GM21390 (cell line): ENCODE data around the gene CHMP1A.

Experiments used
- ATAC-seq: cut with Tn5 transposase; IDR thresholded peaks from one replicate; pipeline ENCODE4 v1.9.1; 2021; ENCODE audit not compliant: unreplicated experiment

The CHMP1A gene

GRCh38 chr16:89629827-89630610 is 27.5 kb downstream of the CHMP1A start:
- ATAC-seq = no peak

GRCh38 chr16:89624777-89625761 is 32.4 kb downstream of the CHMP1A start:
- ATAC-seq = no peak

- ATAC-seq = no peak
Measured at GRCh38 chr16:89623511-89624261, 33.8 kb downstream of the CHMP1A start.

- ATAC-seq = no peak
Measured at GRCh38 chr16:89621698-89622409, 35.7 kb downstream of the CHMP1A start.

- ATAC-seq = no peak
Measured at GRCh38 chr16:89621136-89621697, 36.3 kb downstream of the CHMP1A start.

GRCh38 chr16:89620406-89620841 is 37.1 kb downstream of the CHMP1A start:
- no peak for ATAC-seq

- no peak for ATAC-seq
Measured at GRCh38 chr16:89619840-89620239, 37.7 kb downstream of the CHMP1A start.

GRCh38 chr16:89618109-89618998 is 39.2 kb downstream of the CHMP1A start:
- no peak for ATAC-seq

- no peak for ATAC-seq
Measured at GRCh38 chr16:89617036-89617435, 40.5 kb downstream of the CHMP1A start.

GRCh38 chr16:89616623-89617022 is 40.9 kb downstream of the CHMP1A start:
- no peak for ATAC-seq

- no peak for ATAC-seq
Measured at GRCh38 chr16:89615596-89616090, 41.9 kb downstream of the CHMP1A start.

- no peak for ATAC-seq
Measured at GRCh38 chr16:89615176-89615575, 42.3 kb downstream of the CHMP1A start.

- no peak for ATAC-seq
Measured at GRCh38 chr16:89613954-89614459, 43.5 kb downstream of the CHMP1A start.

- ATAC-seq = no peak
Measured at GRCh38 chr16:89613231-89613953, 44.1 kb downstream of the CHMP1A start, which contains the start of gene DPEP1. Gene DPEP1, plus strand, starts transcription at chr16:89613642. Its CDS starts 16,769 bp downstream, at chr16:89630411.

GRCh38 chr16:89612415-89613166 is 44.9 kb downstream of the CHMP1A start:
- no peak for ATAC-seq

- ATAC-seq = no peak
Measured at GRCh38 chr16:89610108-89610453, 47.4 kb downstream of the CHMP1A start.
